ENCODE data around the gene RPS2.

Gene RPS2

GRCh38 chr16:1981398-1981836 is 16.8 kb upstream of the RPS2 start, which contains the start of gene NOXO1:
NOXO1 (minus strand) TSS chr16:1981469; CDS start chr16:1981179, 290 bp downstream.
- peak; percentile 79 for DNase-seq (ENCODE audit: low spot score)

GRCh38 chr16:1980770-1981087 is 16.1 kb upstream of the RPS2 start:
- DNase-seq (ENCODE audit: low spot score) = no peak

- DNase-seq (ENCODE audit: low spot score) = peak; percentile 45
Measured at GRCh38 chr16:1980030-1980769, 15.6 kb upstream of the RPS2 start.

GRCh38 chr16:1979271-1980029 is 14.8 kb upstream of the RPS2 start:
- DNase-seq (ENCODE audit: low spot score) = peak; percentile 86

- no peak for DNase-seq (ENCODE audit: low spot score)
Measured at GRCh38 chr16:1978476-1979120, 14.0 kb upstream of the RPS2 start.

GRCh38 chr16:1977875-1978268 is 13.2 kb upstream of the RPS2 start:
- DNase-seq (ENCODE audit: low spot score) = no peak

- DNase-seq (ENCODE audit: low spot score) = no peak
Measured at GRCh38 chr16:1976951-1977874, 12.6 kb upstream of the RPS2 start.

- DNase-seq (ENCODE audit: low spot score) = no peak
Measured at GRCh38 chr16:1976216-1976520, 11.5 kb upstream of the RPS2 start.

- DNase-seq (ENCODE audit: low spot score) = no peak
Measured at GRCh38 chr16:1975432-1976215, 11.0 kb upstream of the RPS2 start.

- DNase-seq (ENCODE audit: low spot score) = no peak
Measured at GRCh38 chr16:1974157-1975070, 9.8 kb upstream of the RPS2 start.

GRCh38 chr16:1973461-1974156 is 9.0 kb upstream of the RPS2 start:
- DNase-seq (ENCODE audit: low spot score) = no peak

- no peak for DNase-seq (ENCODE audit: low spot score)
Measured at GRCh38 chr16:1972490-1972877, 7.9 kb upstream of the RPS2 start.

- DNase-seq (ENCODE audit: low spot score) = peak; percentile 93
Measured at GRCh38 chr16:1971796-1972489, 7.3 kb upstream of the RPS2 start, which contains the start of gene TBL3. TBL3 (plus strand) TSS chr16:1972053; CDS start chr16:1972165, 112 bp downstream.

- DNase-seq (ENCODE audit: low spot score) = no peak
Measured at GRCh38 chr16:1968146-1968953, 3.7 kb upstream of the RPS2 start.

- DNase-seq (ENCODE audit: low spot score) = no peak
Measured at GRCh38 chr16:1966460-1966859, 1.8 kb upstream of the RPS2 start, which contains the start of gene RNF151. RNF151 (plus strand) TSS chr16:1966856; CDS start chr16:1966882, 26 bp downstream.

- no peak for DNase-seq (ENCODE audit: low spot score)
Measured at GRCh38 chr16:1965396-1966001, 873 bp upstream of the RPS2 start.

- DNase-seq (ENCODE audit: low spot score) = no peak
Measured at GRCh38 chr16:1963806-1964505, 670 bp downstream of the RPS2 start.

Measured in SW480 (cell line).